Measurements from ENCODE around the gene ASCC3.

ASCC3 gene

GRCh38 chr6:100595456-100595855 lies 285.7 kb downstream of the ASCC3 start:
- no peak for DNase-seq (ENCODE audit: low spot score)

- DNase-seq (ENCODE audit: low spot score), result no peak
Observed at GRCh38 chr6:100593522-100593921, 287.6 kb downstream of the ASCC3 start.

- DNase-seq (ENCODE audit: low spot score), result no peak
Observed at GRCh38 chr6:100592929-100593328, 288.2 kb downstream of the ASCC3 start.

DNA sequence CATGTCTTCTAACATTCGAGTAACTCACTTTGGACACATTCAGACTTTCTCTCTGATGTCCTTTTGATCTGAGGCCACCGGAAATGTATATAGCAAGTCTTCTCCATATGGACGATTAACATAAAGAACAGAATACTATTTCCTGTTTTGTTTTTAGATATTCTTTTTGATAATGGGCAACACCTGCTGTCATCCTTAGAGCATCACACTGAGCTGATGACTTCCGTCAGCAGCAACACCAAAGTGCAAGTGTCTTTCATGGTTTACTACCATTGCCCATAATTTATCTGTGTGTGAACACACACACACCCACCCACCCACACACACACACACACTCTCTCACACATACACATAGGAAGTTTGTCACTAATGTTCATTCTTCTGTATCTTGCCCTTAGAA lies 303.7 kb downstream of the ASCC3 start:
- no peak for DNase-seq (ENCODE audit: low spot score)

GRCh38 chr6:100575921-100576320 lies 305.2 kb downstream of the ASCC3 start:
- no peak for DNase-seq (ENCODE audit: low spot score)

DNA sequence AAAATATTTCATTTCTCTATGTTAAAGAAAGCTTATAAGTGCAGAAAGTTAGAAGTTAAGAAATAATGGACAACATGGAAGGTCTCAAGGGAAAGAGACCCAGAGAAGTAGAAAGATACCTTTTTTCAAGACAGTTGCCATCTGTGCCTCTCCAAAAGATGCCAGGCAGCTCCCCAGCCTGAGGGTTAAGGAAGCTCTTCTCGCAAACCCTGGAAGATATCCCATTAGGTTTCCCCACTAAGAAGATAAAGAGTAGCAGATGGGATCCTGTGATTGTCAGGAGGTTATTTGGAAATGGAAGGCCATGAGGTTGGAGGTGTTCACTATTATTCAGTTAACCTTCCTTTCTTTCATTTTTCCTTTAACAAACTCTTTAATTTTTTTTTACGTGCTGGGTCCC lies 306.3 kb downstream of the ASCC3 start:
- no peak for DNase-seq (ENCODE audit: low spot score)

- DNase-seq (ENCODE audit: low spot score), result peak; percentile 17
Observed at GRCh38 chr6:100573166-100573565, 308.0 kb downstream of the ASCC3 start.

GRCh38 chr6:100568255-100568654 lies 312.9 kb downstream of the ASCC3 start:
- DNase-seq (ENCODE audit: low spot score), result no peak

- no peak for DNase-seq (ENCODE audit: low spot score)
Observed at GRCh38 chr6:100566563-100566962, 314.6 kb downstream of the ASCC3 start.

DNA sequence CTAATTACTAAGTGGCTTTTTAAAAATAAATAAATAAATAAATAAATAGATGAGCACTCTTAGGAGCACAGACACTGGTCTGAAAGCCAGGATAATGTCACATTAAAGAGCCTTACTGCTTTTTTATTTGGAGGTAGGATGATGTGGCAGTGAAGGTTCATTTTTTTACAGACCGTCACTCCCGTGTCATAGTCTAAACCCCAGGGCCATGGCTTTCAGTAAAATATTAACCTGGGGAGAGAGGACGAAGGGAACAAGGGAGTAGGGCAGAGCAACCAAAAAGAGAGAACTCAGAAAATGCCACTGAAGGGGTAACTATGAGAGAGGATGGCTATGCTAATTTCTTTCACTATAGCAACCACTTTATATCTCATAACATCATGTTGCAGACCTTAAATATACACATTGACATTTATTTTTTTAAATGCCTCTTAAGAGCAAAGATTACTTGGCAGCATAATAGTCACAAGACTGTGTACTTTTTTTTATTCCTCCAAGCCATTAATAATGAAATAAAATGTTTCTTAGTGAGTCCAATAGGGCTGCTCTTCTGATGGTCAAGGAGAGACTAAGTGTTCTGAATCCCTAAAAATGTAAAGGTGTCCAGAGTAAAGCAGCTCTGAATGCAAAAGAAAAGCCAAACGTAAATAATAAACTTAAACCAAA lies 315.6 kb downstream of the ASCC3 start:
- DNase-seq (ENCODE audit: low spot score), result no peak

DNA sequence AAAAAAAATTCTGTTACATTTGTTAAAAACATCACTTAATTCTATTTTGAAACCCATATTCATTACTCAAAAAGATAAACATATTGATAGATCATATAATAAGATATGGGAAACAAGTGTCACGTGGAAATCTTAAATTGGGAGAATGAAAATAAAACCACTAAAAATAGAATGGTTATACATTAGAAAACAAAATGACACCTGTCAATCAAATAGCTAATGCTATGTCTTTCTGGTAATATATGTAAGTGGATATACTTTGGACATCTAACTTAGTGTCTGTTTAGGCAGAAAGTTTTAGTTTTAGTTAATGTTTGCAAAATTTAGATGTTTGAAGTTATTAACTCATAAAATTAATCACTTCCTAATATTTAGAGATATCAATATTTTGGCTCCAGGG lies 321.3 kb downstream of the ASCC3 start:
- DNase-seq (ENCODE audit: low spot score), result no peak

DNA sequence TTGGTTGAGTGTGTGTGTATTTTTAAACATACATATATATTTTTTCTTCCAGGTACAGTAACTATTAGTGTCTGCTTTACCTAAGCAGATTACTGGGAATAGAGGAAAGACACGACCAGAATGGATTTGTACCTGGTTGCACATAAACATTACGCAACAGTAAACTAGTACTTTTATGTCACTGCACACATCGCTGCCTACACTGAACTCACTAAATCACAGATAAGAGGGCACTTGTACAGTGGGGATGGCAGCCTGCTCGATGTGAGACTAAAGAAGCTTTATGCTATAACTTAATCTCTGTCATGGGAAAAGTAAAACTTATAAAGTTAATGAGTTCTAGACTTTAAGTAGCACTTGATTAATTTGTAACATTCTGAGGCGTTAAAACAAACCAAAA lies 326.9 kb downstream of the ASCC3 start:
- no peak for DNase-seq (ENCODE audit: low spot score)

DNA sequence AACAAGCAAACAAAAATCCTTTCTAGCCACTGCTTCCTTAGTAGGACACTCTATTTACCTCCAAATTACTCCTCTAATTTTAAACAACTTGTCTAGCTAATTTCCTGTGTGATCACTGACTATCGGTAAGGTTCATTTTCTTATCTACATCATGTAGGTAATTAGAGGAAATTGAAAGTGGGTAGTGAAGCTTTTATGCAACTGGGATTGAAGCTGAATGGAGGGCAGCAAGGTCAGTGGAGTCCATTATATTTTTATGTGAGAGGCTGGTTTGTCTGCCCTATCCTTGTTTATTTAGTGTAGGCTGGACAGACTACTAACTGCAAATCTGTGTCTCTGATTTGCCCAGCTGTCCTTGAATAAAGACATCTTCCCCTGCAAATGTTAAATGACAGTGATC lies 327.9 kb downstream of the ASCC3 start:
- DNase-seq (ENCODE audit: low spot score), result no peak

GRCh38 chr6:100549406-100550167 lies 331.5 kb downstream of the ASCC3 start:
- DNase-seq (ENCODE audit: low spot score), result peak; percentile 22

- DNase-seq (ENCODE audit: low spot score), result no peak
Observed at GRCh38 chr6:100538086-100538485, 343.0 kb downstream of the ASCC3 start.

- no peak for DNase-seq (ENCODE audit: low spot score)
Observed at GRCh38 chr6:100518588-100518987, 362.5 kb downstream of the ASCC3 start.

DNA sequence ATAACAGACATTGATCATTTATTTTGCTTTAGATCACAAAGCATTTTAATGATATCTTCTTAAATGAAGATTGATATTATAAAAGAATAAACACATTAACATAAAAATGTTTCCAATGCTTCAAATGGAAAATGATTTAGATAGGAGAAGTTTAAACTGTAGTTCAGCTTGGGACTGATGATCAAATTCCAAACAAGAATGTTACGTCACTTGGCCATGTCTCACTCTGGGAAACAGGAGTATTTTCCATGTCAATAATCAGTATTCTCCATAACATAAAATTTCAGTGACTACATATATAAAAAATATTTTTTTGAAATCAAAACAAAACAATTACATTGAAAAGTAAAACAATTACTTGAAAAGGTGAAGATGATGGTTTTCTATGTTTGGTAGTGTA lies 363.5 kb downstream of the ASCC3 start:
- DNase-seq (ENCODE audit: low spot score), result no peak

DNA sequence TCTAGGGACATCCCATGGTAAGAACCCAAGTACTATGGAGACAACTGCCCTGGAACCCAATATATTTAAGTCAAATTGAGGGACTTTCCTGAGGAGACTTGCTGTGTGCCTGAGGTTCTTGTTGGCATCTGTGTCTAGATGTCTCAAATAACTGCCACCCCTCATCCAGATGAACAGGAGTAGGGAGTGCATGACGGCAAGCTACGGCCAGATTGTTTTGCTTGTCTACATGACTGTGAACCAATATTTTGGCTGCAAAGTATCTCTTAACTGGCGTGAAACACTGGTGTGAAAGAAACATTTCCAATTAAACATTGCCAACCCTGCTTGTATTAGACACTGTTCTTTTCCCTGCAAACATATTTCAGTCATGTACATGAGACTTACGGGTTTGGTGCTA lies 364.0 kb downstream of the ASCC3 start:
- DNase-seq (ENCODE audit: low spot score), result no peak

- no peak for DNase-seq (ENCODE audit: low spot score)
Observed at GRCh38 chr6:100514660-100515059, 366.5 kb downstream of the ASCC3 start.

DNA sequence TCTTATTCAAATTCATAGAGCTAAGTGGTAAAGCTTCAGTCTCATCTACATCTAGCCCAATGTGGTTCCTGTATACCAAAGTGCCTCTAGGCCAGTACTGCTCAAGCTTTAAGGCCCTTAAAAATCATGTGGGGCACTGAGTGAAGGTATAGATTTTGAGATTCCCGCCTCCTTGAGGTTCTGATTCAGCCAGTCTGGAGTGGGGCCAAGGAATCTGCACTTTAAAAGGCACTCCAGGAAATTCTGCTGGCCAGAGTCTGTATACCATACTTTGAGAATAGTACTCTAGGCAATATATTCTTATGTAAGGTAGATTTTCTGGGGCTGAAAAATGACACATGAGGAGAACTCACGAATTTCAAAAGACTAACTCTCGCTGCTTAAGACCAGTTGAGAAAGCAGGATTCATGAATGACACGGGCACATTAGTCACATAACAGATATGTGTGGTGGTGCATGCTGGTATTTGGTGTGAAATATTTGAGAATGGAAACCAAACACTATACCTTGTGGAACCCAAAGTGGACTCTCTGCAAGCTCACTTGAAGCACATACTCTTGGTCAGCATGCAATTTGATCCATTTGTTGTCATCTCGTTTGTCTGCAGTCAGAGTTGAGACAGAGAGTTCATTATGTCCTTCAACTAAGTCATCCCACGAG lies 368.8 kb downstream of the ASCC3 start:
- DNase-seq (ENCODE audit: low spot score), result no peak

DNA sequence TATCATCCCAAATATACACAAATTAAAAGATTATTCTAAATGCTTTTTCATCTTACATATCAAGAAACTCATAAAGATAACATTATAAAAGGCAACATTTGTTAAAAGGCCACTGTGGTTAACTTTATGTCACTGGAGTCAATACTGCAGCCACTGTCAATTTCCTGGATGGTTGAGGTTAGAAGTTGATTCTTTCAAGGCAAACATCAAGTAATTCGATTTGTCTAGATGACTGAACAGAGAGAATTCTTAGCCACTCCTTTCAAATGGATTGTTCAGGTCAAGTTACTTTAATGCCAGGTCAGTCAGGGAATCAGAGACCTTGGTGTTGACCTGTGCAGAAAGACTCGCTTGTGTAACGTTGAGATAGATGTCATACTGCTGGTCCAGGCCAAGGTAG lies 372.0 kb downstream of the ASCC3 start:
- no peak for DNase-seq (ENCODE audit: low spot score)

DNA sequence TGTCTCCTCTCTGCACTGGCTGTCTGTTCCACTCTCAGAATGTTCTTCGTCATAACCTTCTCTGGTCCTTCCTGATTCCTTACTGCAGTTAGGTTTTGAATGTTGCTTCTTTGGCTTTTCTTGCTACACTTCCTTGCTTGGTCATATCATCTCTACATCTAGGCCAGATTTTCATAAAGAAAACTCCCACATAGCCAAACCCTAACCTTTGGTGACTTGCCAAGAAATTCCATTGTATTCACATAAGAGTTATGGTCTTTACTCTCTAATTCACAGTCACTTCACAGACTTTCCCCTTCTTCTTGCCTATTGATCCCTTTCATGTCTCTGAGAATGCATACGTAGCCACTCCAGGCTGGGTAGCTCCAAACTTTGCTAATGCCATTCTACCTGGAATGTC lies 374.5 kb downstream of the ASCC3 start:
- no peak for DNase-seq (ENCODE audit: low spot score)
